Superior temporal gyrus (tissue), 1 donor: ENCODE results near the gene MAP3K13.
"Not testable (repeated sequence)": the region's sequence is repeated elsewhere in the genome, so short reads cannot be mapped to it uniquely, and the experiment has no call there.

Experiments used
- DNase-seq: peaks from one replicate; pipeline ENCODE4 v3.0.0-alpha.2; 2016; ENCODE audit errors: extremely low spot score

Gene MAP3K13

DNA sequence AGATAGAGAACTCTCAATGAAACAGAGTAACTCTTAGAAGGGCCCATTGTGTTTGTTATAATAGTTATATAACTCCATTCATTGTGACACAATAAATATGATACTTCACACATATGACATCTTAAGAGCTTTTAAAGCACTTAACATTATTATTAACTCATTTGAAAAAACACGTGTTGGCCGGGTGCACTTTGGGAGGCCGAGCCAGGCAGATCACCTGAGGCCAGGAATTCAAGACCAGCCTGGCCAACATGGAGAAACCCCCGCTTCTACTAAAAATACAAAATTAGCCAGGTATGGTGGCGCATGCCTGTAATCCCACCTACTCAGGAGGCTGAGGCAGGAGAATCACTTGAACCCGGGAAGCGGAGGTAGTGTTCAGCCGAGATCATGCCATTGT, 88.5 kb downstream of the MAP3K13 start:
- not testable (repeated sequence) for DNase-seq

- no peak for DNase-seq
These were observed 94.4 kb downstream of the MAP3K13 start for GRCh38 chr3:185457376-185457775.

GRCh38 chr3:185460309-185460708, 97.4 kb downstream of the MAP3K13 start:
- no peak for DNase-seq

- DNase-seq: peak; percentile 48
These were observed 97.9 kb downstream of the MAP3K13 start for GRCh38 chr3:185460719-185461350.

DNA sequence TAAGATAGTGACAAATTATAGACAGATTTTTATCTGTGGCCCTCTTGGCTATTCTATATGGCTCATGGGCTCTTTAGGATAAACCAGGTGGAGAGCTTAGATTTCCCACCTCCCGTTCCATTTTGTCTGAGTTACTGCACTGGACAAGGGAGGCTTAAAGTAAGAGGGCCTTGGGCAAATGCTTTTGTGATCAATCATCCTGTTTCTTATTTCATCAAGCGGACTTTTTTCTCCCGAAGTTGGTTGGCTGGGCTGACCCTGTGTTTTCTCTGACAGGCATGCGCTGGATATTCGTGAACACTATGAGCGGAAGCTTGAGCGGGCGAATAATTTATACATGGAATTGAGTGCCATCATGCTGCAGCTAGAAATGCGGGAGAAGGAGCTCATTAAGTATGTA, 102.5 kb downstream of the MAP3K13 start:
- no peak for DNase-seq

- not testable (repeated sequence) for DNase-seq
These were observed 103.2 kb downstream of the MAP3K13 start for GRCh38 chr3:185466123-185466522.

GRCh38 chr3:185469542-185469941, 106.6 kb downstream of the MAP3K13 start:
- no peak for DNase-seq

GRCh38 chr3:185470323-185470722, 107.4 kb downstream of the MAP3K13 start:
- no peak for DNase-seq

GRCh38 chr3:185473290-185473815, 110.4 kb downstream of the MAP3K13 start:
- peak; percentile 34 for DNase-seq

DNA sequence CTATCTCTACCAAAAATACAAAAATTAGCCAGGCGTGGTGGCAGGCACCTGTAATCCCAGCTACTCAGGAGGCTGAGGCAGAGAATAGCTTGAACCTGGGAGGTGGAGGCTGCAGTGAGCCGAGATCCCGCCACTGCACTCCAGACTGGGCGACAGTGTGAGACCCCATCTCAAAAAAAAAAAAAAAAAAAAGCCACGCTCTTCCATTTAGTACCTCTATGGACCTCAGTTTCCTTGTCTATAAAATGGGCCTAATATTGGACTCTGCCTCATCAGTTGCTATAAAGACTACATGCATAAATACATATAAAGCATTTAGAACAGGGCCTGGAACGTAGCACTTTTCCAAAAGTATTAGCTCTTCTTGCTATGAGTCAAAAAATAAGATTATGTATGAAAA, 112.0 kb downstream of the MAP3K13 start:
- not testable (repeated sequence) for DNase-seq

GRCh38 chr3:185477316-185477715, 114.4 kb downstream of the MAP3K13 start:
- DNase-seq: no peak

DNA sequence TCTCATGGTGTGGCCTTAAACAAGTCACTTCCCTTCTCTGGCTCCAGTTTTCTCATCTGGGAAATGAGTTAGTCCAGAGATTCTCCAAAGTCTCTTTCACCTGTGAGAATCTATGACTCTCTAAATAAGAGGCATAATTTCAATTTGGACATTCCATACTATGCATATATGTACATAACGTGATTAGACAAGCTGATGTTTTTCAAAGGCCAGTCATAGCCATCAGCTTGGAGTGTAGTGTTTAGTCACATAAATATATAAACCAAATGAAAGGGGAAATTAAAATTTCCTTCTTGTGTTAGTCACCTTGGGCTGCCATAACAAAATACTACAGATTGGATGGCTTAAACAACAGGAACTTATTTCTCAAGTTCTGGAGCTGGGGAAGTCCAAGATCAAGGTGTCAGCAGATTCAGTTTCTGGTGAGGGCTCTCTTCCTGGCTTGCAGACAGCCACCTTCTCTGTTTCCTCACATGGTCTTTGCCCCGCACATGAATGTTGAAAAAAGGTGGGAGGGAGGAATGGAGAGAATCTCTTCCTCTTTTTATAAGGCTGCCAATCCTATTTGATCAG, 116.5 kb downstream of the MAP3K13 start:
- DNase-seq: no peak

GRCh38 chr3:185484296-185484695, 121.4 kb downstream of the MAP3K13 start:
- DNase-seq: no peak

DNA sequence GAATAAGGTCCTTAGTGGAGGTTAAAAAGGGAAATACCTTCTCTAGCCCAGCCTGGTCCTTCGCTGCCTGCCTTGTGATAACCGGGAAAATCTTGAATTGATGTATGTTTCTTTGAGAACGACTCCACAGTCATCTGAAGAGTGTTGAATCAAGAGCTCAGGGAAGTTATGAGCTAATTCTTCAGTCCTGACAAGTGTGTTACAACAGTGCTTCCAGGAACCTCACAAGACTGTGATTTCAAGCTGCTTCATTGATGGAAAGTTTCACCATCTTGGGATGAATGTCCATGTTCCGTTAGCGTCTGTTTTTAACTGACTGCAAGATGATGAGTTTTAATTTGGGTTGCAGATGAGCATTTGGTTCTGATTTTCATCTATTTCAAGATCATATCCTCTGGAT, 123.5 kb downstream of the MAP3K13 start:
- no peak for DNase-seq

DNA sequence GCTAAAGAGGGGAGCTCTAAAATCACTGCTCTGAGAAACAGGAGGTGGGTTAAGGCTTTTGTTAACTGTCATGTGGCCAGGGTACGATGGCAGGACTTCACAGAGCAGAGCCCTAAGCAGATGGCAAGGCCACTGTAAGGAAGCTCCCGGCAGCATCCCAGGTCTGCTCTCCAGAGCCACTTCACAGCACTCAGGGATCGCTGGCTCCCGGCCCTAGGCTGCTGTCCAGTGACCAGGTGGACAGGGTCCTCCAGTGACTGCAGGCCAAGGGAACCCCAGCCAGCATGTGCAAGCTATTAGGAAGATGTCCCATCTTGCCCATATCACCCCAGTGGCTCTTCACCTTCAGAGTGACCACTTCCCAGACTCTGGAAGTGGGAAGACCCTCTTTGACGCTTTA, 125.5 kb downstream of the MAP3K13 start:
- no peak for DNase-seq

- DNase-seq: no peak
These were observed 126.5 kb downstream of the MAP3K13 start for GRCh38 chr3:185489462-185489861.

DNA sequence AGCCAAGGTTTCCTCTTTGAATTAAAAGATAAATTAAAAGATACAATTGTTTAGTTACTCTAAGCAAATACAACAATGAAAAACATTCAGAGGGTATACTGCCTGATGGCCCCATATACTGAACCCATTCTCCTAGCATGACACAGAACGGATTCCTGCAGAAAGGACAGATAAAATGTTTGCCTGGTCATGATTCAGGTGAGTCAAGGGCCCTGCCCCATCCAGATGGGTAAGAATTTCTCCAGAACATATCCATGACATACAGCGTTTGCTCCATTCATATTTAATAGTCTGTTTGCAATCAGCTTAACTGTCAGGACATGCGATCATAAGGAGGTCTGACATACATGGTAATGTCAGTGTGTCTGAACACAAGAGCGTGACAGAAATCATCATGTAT, 127.3 kb downstream of the MAP3K13 start:
- no peak for DNase-seq

DNA sequence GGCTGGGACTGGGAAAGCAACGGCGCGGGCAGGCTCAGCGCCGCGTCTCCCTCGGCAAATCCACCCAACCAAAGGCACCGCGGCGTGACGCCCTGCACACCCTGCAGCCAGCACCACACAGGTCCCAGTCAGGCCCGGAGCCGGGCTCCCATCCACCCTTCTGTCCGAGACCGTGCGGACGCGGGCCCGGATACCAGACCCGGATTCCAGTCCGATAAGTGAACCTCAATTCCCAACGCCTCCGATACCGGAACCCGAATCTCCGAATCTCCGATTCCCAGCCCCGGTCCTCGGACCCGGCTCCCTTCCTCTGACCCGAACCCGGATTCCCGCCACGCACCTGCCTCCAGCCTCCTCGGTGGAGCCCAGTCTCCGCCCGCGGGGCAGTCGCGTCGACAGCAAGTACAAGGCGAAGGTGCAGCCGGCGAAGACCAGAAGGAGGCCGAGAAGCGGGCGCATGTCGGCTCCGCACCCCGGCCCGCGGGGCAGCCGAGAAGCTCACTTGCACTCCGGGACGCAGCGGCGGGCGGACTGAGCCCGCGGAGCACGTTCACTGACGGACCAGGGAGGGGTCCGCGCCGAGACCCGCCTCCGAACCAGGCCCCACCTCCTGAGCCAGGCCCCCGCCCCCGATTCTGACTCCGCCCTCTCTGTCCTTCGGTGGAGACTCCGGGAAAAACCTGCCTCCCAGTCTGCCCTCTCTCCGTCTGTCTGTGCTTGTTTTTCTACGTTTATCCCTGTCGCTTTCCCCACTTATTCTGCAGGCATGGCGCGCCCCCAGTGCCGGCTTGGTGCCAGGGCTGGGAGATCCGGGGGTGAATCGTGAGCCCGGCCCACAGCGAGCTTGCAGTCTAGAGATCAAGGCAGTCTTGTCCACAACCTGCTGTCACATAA, 135.8 kb downstream of the MAP3K13 start, which contains the start of gene TMEM41A:
Gene TMEM41A, minus strand, starts transcription at position 533 of the 894 bp plus-strand sequence. Its CDS starts 74 bp downstream, at position 459.
- peak; percentile 85 for DNase-seq

DNA sequence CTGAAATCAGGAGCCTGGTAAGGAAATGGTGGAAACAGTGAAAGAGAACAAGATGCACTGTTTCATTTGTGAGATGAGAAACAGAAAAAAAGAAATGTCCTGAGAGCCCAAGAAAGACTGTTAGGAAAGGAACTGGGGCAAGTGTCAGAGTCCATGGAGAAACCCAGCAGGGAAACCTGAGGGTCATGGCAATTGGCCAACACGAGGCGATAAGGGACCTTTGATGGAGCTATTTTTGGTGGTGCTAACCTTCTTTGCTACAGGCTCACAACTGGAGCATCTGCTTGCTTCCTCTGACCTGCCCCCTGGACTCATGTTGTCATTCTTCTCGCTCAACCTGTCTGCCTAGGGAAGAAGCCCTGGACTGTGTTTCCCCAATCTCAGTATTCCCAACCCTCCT, 140.1 kb downstream of the MAP3K13 start:
- DNase-seq: no peak

GRCh38 chr3:185503521-185503920, 140.6 kb downstream of the MAP3K13 start:
- no peak for DNase-seq

- no peak for DNase-seq
These were observed 141.7 kb downstream of the MAP3K13 start for GRCh38 chr3:185504636-185505035.

DNA sequence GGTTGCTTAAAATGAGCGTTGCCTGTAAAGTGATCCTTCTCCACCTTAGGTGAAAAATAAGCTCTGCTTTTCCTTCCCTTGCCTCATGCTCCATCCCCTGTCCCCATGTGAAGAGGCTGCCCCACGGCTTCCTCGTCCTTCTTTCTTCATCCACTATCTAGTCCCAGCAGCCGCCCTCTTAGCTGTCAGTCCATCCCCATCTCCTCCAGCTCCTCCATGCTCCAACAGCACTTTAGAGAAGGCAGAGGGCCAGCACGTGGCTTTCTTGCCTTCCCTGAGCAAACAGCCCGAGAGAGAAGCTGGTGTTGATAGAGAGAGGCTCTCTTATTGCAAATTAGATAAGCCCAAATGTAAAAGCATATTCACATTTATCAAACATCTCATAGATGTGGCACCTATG, 144.9 kb downstream of the MAP3K13 start:
- no peak for DNase-seq
